GM19395 (cell line): ENCODE measurements around the gene VIPR1.

Experiments used
- ATAC-seq: cut with Tn5 transposase; IDR thresholded peaks from one replicate; pipeline ENCODE4 v1.9.1; 2021; ENCODE audit warnings: mild to moderate bottlenecking, moderate library complexity; ENCODE audit not compliant: unreplicated experiment

The VIPR1 gene

GRCh38 chr3:42509111-42509510 lies 6.7 kb downstream of the VIPR1 start:
- ATAC-seq: no peak

DNA sequence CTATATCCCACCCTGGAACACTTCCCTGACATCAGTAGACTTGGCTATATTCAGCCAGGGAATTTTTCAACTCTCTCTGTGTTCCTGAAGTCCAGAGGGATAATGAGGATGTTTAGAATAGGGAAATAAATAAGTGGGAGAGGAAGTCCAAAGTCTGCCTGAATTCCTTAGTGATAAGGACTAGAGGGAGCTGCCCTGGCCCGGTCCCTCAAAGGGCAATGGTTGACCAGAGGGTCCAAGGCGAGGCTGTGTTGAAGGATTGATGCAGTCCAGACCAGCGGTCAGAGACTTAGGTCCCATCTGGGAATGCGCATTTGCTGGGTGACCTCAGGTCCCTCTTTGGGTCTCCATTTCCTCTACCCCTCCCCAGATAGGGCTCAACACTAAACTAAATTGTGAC lies 7.9 kb downstream of the VIPR1 start:
- ATAC-seq: no peak

- no peak for ATAC-seq
Measured at GRCh38 chr3:42511201-42511600, 8.8 kb downstream of the VIPR1 start.

DNA sequence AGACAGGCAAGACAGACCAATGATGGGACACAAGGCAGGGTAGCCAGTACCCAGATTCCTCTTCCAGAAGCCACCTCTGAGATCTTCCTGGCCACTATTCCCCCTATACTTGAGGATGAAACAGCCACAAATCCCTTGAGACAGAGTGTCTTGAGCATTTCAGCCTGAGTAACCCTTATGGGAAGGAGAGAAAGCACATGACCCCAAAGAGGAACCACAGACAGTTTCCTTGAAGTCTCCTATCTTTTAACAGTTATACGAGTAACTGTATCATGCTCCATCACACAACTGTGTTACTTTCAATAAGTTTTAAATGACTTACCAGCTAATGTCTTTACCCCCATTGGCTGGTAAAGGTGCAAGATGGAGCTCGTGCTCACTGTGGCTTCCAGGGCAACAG lies 9.3 kb downstream of the VIPR1 start:
- no peak for ATAC-seq

- no peak for ATAC-seq
Measured at GRCh38 chr3:42513121-42513520, 10.7 kb downstream of the VIPR1 start.

DNA sequence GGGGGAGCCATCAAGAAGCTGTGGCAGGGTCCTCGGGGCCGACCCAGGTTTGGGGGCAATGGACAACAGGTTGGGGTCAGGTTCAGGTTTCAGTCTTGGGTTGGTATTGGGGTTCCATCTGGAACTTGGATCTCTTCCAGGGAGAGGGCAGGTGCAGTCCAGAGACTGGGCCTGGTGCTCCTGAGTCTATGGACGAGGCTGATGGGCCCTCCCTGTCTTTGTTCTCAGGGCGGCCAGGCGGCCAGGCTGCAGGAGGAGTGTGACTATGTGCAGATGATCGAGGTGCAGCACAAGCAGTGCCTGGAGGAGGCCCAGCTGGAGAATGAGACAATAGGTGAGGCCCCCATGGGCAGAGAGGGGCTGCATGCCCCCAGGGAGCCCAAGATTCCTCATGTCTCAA lies 11.1 kb downstream of the VIPR1 start:
- no peak for ATAC-seq

DNA sequence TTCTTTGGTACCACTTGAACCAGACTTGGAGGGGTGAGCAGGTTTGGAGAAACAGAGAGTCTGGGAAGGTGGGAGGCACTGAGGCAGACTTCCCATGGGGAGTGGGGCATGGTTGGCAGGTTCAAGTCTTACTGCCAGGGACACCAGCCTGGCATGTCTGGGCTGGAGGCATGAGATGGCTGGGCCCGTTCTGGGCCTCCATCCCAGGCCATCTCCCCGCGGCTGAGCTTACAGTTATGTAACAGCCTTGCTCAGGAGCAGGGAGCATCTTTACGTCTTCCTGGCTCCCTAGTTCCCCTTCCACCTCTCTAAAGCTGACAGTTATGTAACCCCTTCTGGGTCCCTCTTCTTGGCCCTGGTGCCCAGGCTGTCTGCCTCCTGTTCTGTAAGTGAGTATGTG lies 12.4 kb downstream of the VIPR1 start:
- ATAC-seq: no peak

DNA sequence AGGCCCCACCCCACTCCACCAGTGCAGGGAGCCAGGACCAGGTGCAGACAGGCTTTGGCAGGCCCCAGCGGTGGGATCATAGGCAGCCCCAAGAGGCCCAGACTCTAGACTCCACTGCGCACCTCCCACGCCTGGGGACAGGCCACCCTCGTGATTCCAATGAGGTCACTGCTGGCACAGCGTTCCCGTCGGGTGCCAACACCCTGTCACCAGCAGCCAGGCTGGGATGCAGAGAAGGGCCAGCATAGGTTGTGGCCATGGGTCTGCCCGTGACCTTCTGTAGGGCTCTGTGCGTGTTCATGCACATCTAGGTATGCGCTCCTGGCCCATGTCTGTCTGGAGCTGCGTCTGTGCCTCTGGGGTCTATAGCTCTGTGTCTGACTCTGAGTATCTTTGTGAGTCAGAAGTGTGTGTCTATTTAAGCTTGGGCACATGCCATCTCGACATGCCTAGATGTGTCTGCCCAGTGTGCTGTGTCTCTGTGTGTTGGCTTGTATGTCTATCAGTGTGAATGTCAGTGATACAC lies 13.0 kb downstream of the VIPR1 start:
- no peak for ATAC-seq

DNA sequence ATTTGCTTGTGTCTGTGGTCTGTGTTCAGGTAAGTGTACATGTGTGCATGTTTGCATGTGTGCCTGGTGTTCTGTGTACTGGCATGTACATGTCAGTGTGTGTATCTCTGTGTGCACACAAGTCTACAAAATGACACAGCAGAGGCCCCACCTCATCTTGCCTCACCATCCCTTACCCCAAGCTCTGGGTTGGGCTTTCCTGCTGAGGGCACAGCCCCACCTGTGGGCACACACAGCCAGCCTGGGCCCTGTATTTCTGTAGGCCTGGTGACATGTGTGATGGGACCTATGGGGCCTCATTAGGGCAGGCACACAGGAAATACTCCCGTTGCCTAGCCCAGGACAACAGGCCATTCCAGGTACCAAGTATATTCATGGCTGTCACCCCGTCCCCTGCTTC lies 13.5 kb downstream of the VIPR1 start:
- no peak for ATAC-seq

- no peak for ATAC-seq
Measured at GRCh38 chr3:42516443-42516842, 14.0 kb downstream of the VIPR1 start.

DNA sequence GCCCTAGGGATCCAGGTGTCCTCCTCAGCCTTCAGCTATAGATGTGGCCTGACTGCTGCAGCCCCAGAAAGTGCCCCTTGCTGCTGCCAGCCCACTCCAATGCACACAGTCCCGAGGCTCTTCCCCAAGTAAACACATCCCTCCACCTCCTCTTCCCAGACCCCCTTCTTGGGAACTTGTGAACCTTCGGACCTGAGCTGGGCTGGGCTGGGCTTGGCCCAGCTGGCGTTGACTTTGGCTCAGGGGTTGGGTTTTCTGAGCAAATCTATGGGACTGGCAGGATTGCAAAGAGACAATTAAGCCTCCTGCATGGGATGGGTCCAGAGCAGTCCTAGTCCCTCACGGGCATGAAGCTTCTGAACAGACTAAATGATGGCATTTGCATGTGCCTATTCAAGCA lies 14.7 kb downstream of the VIPR1 start:
- ATAC-seq: no peak

DNA sequence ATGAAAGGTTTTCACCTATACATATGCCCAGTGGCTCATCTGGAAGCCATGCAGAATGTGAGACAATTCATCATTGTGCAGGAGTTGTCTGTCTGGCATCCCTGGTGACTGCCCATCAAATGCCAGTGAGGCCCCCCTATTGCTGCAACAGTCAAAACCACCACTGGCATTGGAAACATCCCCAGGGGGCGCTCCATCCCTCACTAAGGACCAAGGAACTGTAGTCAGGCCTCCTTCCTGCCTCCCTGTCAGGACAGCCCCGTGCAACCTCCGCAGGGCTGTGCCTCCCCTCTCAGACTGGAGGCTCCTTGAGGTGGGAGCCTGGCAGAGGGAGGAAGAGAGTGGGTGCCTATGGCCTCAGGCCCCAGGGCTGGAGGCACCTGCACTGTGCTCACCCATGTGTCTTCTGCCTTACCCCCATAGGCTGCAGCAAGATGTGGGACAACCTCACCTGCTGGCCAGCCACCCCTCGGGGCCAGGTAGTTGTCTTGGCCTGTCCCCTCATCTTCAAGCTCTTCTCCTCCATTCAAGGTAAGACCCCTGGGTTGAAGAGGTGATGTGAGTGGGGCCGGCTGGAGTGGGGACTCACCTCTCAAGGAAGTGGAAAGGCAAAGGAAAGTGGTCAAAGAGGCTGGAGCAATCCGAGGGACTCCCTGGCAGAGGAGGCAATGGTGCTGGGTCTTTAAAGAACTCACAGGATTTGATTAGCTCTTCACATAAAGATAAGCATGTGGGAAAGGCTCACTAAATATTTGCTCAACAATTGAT lies 16.5 kb downstream of the VIPR1 start:
- no peak for ATAC-seq

DNA sequence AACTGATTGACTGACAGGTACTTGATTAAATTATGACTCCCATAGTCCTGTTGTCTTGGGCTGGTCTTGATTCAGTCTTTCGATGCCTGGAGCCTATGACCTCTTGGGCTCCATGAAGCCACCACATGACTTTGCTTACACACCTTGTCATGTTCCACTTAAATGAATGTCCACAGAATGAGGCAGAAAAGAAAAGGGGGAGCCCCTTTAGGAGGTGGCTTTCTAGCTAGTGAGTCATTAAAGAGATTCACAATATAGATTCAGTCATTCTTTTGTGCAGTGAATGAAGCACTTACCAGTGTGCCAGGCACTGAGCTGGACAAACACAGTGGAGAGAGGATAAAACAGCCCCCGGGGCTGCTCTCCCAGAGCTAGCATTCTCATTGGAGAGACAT lies 17.1 kb downstream of the VIPR1 start:
- ATAC-seq: no peak

DNA sequence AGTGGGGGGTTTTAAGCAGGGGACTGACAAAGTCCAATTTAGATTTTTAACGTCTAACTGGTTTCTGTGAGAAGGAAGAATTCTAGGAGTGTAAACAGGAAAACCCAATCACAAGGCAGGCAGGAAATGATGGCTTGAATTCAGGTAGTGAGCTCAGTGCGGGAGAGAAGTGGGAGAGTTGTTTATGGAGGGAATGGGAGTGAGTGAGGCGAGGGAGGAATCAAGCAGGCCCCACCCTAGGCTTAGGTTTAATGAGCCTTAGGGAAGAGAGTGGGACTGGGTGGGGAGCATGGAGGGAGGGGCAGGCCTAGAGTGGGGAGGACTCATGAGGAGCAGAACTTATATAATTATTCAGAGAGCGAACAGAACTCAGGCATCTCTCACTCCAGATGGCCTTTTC lies 17.9 kb downstream of the VIPR1 start:
- no peak for ATAC-seq

DNA sequence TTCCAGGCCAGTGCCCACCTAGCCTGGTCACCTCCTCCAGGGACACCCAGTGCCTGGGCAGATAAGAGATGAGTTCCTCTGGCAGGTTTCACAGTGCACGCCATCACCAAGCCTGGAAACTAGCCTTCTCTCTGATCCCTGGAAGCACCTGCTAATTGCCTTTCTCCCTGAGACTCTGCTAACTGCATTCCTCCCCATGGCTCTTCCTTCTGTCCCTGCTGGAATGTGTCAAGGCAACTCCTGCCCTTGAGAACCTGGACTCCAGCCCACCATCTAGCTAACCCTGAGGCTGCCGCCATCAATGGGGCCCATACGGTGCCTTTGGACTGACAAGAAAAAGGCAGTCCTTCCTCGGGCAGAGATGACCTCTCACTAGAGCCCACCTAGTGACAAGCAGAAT lies 18.5 kb downstream of the VIPR1 start:
- ATAC-seq: no peak

GRCh38 chr3:42524751-42525150 lies 22.3 kb downstream of the VIPR1 start:
- no peak for ATAC-seq

DNA sequence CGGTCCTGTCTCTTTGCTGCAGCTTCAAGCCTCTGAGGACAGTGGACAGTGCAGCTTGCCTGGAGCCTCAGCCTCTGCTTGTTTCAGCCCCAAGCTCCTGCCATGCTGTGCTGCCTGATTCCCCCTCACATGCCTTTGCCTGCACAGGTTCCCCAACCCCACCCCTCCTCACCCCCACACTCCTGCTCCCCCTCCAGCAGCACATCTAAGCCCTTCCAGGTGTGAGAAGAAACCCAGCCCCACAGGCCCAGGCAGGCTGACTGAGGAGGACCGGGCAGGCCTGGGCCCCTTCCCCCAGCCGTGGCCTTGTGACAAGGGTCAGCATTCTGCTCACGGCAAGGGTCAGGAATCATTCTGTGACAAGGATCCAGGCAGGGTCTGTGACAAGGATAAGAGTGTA lies 22.8 kb downstream of the VIPR1 start:
- no peak for ATAC-seq

DNA sequence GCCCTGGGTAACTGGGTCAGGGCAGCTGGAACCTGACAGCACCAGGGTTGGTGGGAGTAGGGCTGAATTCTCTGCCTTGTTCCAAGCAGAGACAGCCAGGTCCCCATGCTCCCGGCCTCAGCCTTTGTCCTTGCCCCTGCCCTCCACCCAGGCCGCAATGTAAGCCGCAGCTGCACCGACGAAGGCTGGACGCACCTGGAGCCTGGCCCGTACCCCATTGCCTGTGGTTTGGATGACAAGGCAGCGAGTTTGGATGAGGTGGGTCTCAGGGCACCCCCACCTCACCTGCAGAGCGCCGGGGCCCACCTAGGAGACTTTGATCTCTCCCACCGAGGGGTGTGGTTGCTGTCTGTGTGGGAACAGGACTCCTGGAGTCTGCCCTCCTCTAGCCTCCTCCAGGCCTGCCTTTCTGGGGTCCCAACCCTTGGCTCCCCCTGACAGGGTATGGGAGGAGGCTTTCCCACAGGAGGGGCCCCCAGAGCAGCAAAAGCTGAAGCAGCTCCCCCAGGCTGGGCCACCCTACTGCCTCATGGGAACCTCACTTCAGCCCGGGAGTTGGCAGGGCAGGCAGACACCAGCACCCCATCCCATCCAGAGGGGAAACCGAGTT lies 23.4 kb downstream of the VIPR1 start:
- no peak for ATAC-seq

- ATAC-seq: no peak
Measured at GRCh38 chr3:42526616-42527367, 24.3 kb downstream of the VIPR1 start.

DNA sequence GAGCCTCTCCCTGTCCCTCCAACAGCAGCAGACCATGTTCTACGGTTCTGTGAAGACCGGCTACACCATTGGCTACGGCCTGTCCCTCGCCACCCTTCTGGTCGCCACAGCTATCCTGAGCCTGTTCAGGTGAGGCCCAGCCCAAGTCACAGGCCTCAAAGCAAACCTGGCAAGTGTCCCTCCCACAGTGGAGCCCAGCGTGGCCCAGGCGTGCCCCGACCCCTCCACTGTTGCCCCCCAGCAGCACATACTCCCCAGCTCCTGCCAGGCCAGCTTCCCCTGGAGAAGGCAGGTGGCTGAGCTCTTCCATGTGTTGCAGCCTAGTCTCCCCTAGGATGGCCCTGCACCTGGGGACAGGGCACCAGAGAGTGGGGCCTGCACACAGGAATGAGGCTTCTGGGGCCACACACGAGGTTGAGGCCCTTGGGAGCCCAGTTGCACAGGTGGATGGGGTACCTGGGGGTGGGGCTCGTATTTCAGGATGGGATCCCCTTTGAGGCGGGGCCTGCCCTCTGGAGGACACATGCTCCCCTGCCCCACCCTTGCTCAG lies 25.0 kb downstream of the VIPR1 start:
- no peak for ATAC-seq

- ATAC-seq: no peak
Measured at GRCh38 chr3:42529468-42529867, 27.0 kb downstream of the VIPR1 start.

GRCh38 chr3:42530073-42530472 lies 27.6 kb downstream of the VIPR1 start:
- ATAC-seq: no peak
